IMR-90 (cell line): ENCODE results near the gene RASAL1. TPM values are rescaled to one million over a fixed set of nuclear protein-coding genes. Genes with fewer than 3 reads are reported as not detected.

Experiments used
- ATAC-seq: fragments of 200-7000 bp; cut with Tn5 transposase; 2 replicates; pipeline ENCODE4 v1.9.1; 2020; ENCODE audit warnings: low read depth, mild to moderate bottlenecking, moderate library complexity
- BruUV-seq: library from RNA; stranded (reverse); fragments of 400-500 nt; replicated peaks from 2 replicates; lab custom pipeline; 2021; lab: Mats Ljungman, UMichigan
- CTCF ChIA-PET: fragments of 300-600 bp; formaldehyde crosslinking; extraction: SDS; loops from one replicate; lab custom pipeline; 2021; ENCODE audit warnings: antibody characterized with exemption; lab: Yijun Ruan, JAX
- POLR2A ChIA-PET: fragments of 300-600 bp; sonication (Branson Sonifier 250); formaldehyde crosslinking; loops from one replicate; lab custom pipeline; 2022; ENCODE audit warnings: antibody characterized with exemption; ENCODE audit not compliant: unreplicated experiment; lab: Charles Lee
- DNase-seq: peaks from one replicate; pipeline ENCODE4 v3.0.0; 2013
- H2AFZ ChIP-seq: replicated peaks from 2 replicates; pipeline ENCODE3; 2013; ENCODE audit warnings: low read length, mild to moderate bottlenecking; ENCODE audit not compliant: poor library complexity
- H2AK5ac ChIP-seq: 2 replicates; pipeline ENCODE4 v1.6.1; 2013; ENCODE audit warnings: low read depth, low read length, inconsistent platforms
- H2AK9ac ChIP-seq: replicated peaks from 2 replicates; pipeline ENCODE3; 2013; ENCODE audit warnings: mild to moderate bottlenecking, low read depth, low read length, moderate library complexity; ENCODE audit not compliant: poor library complexity
- H2BK120ac ChIP-seq: 2 replicates; pipeline ENCODE4 v1.6.1; 2013; ENCODE audit warnings: low read depth, low read length, inconsistent platforms
- H2BK15ac ChIP-seq: 3 replicates; pipeline ENCODE4 v1.6.1; 2013; ENCODE audit warnings: low read depth, low read length, inconsistent platforms
- H2BK20ac ChIP-seq: 2 replicates; pipeline ENCODE4 v1.6.1; 2013; ENCODE audit warnings: low read depth, mild to moderate bottlenecking, inconsistent platforms, low read length, moderate library complexity
- H2BK5ac ChIP-seq: 2 replicates; pipeline ENCODE4 v1.6.1; 2013; ENCODE audit warnings: mild to moderate bottlenecking, low read depth, low read length, inconsistent platforms; ENCODE audit not compliant: poor library complexity, severe bottlenecking
- H3K14ac ChIP-seq: replicated peaks from 2 replicates; pipeline ENCODE4 v1.6.1; 2013; ENCODE audit warnings: low read depth, low read length, inconsistent platforms
- H3K18ac ChIP-seq: 2 replicates; pipeline ENCODE4 v1.6.1; 2013; ENCODE audit warnings: low read depth, low read length, control low read depth
- H3K23ac ChIP-seq: 2 replicates; pipeline ENCODE4 v1.6.1; 2013; ENCODE audit warnings: low read depth, low read length, inconsistent platforms
- H3K27ac ChIP-seq: 2 replicates; pipeline ENCODE4 v1.5.1; 2013; ENCODE audit warnings: mild to moderate bottlenecking, control low read depth, low read length; ENCODE audit not compliant: insufficient read depth
- H3K27me3 ChIP-seq: 2 replicates; pipeline ENCODE4 v1.6.1; 2013; ENCODE audit warnings: low read length; ENCODE audit not compliant: control insufficient read depth, insufficient read depth
- H3K36me3 ChIP-seq: 2 replicates; pipeline ENCODE4 v1.6.1; 2013; ENCODE audit warnings: low read length, mixed read lengths; ENCODE audit not compliant: control insufficient read depth, insufficient read depth
- H3K4ac ChIP-seq: 2 replicates; pipeline ENCODE4 v1.6.1; 2013; ENCODE audit warnings: low read depth, low read length, inconsistent platforms
- H3K4me1 ChIP-seq: 2 replicates; pipeline ENCODE4 v1.6.1; 2013; ENCODE audit warnings: low read length, mixed read lengths; ENCODE audit not compliant: control insufficient read depth, insufficient read depth
- H3K4me2 ChIP-seq: 2 replicates; pipeline ENCODE4 v1.6.1; 2013; ENCODE audit warnings: low read depth, mild to moderate bottlenecking, control low read depth, low read length, moderate library complexity
- H3K4me3 ChIP-seq: 2 replicates; pipeline ENCODE4 v1.5.1; 2013; ENCODE audit warnings: low read depth, mild to moderate bottlenecking, control low read depth, low read length, moderate library complexity; ENCODE audit not compliant: insufficient read depth
- H3K56ac ChIP-seq: 2 replicates; pipeline ENCODE4 v1.6.1; 2013; ENCODE audit warnings: low read length, inconsistent platforms; ENCODE audit not compliant: insufficient read depth; ENCODE audit errors: extremely low read depth
- H3K79me1 ChIP-seq, 2 experiments: 2 replicates each; pipeline ENCODE4 v1.6.1; 2013; ENCODE audit warnings: low read length in 2 of 2, inconsistent platforms in 1 of 2, low read depth in 1 of 2
- H3K9ac ChIP-seq: 2 replicates; pipeline ENCODE4 v1.6.1; 2013; ENCODE audit warnings: low read depth, low read length, control low read depth
- H3K9me1 ChIP-seq: 2 replicates; pipeline ENCODE4 v1.6.1; 2013; ENCODE audit warnings: low read length, inconsistent platforms; ENCODE audit not compliant: insufficient read depth
- H3K9me3 ChIP-seq: 2 replicates; pipeline ENCODE4 v1.6.1; 2013; ENCODE audit warnings: low read length; ENCODE audit not compliant: control insufficient read depth, insufficient read depth
- H4K20me1 ChIP-seq: 2 replicates; pipeline ENCODE4 v1.6.1; 2013; ENCODE audit warnings: low read length, inconsistent platforms; ENCODE audit not compliant: insufficient read depth
- H4K5ac ChIP-seq: 2 replicates; pipeline ENCODE4 v1.6.1; 2013; ENCODE audit warnings: mild to moderate bottlenecking, low read depth, low read length, control low read depth
- H4K8ac ChIP-seq, 2 experiments: 2 replicates each; pipeline ENCODE4 v1.6.1; 2013; ENCODE audit warnings: low read depth in 2 of 2, low read length in 2 of 2, control low read depth in 1 of 2, inconsistent platforms in 1 of 2
- H4K91ac ChIP-seq: 2 replicates; pipeline ENCODE4 v1.6.1; 2013; ENCODE audit warnings: low read depth, low read length, inconsistent platforms; ENCODE audit not compliant: insufficient read depth
- BHLHE40 ChIP-seq: fragments of 150-350 bp; IDR thresholded peaks from 2 replicates; pipeline ENCODE4 v1.6.1; 2016; ENCODE audit warnings: mild to moderate bottlenecking, low read depth, low read length
- FOS ChIP-seq: fragments of 150-350 bp; IDR thresholded peaks from 2 replicates; pipeline ENCODE4 v1.6.1; 2016; ENCODE audit warnings: low read depth, low read length
- MAZ ChIP-seq: IDR thresholded peaks from 2 replicates; pipeline ENCODE4 v1.6.1; 2012; ENCODE audit warnings: low read depth, mild to moderate bottlenecking, low read length, improper control_type of control experiment, moderate library complexity, borderline replicate concordance
- RCOR1 ChIP-seq: IDR thresholded peaks from 2 replicates; pipeline ENCODE4 v1.6.1; 2012; ENCODE audit warnings: mild to moderate bottlenecking, low read length, improper control_type of control experiment; ENCODE audit not compliant: insufficient replicate concordance
- SMC3 ChIP-seq: fragments of 150-350 bp; IDR thresholded peaks from 2 replicates; pipeline ENCODE4 v1.6.1; 2016; ENCODE audit warnings: low read depth, mild to moderate bottlenecking, antibody characterized with exemption, low read length, moderate library complexity
- WGBS, 2 experiments: methylation state at CpG; one replicate each; pipeline versions ENCODE4 v1.1.5 to v1.1.7; 2013; ENCODE audit warnings: missing lambda C conversion rate in 2 of 2; ENCODE audit not compliant: insufficient read length in 1 of 2; ENCODE audit errors: extremely low coverage in 2 of 2; 5-methylcytosine and 5-hydroxymethylcytosine counted together
- dilution Hi-C: fragments of 300-500 bp; cut with HindIII; formaldehyde crosslinking; loops from one replicate; pipeline ENCODE4 v1.14.3; 2018; ENCODE audit warnings: low sequenced_read_pairs; ENCODE audit not compliant: unreplicated experiment
- in situ Hi-C: fragments of 300-500 bp; cut with MboI; formaldehyde crosslinking; loops from 3 replicates; pipeline ENCODE4 v1.14.3; 2019; ENCODE audit warnings: low sequenced_read_pairs, inconsistent platforms, mixed read lengths
- intact Hi-C: fragments of 100-400 bp; cut with micrococcal nuclease; formaldehyde crosslinking; loops from 2 replicates; pipeline ENCODE4 v1.10.0; 2022
- polyA plus RNA-seq, 3 experiments: library from polyadenylated mRNA; depleted of rRNA; stranded (reverse); fragments of >200 nt; gene quantifications; 2 replicates each; pipeline ENCODE4 v1.2.3, GENCODE V29; 2012; ENCODE audit warnings: low replicate concordance in 1 of 3
- total RNA-seq: library from RNA; depleted of rRNA; stranded (reverse); fragments of >200 nt; gene quantifications from 2 replicates; pipeline ENCODE4 v1.2.3, GENCODE V29; 2012
- TF ChIP-seq, protein P1 (sequence below): fragments of 150-350 bp; IDR thresholded peaks from 2 replicates; pipeline ENCODE4 v1.6.1; 2016; ENCODE audit warnings: low read depth, mild to moderate bottlenecking, low read length, moderate library complexity, borderline replicate concordance

RASAL1 gene
- total and polyA plus RNA-seq, 2 of the 4 experiments (the other 2 are of a cell fraction): not detected

DNA sequence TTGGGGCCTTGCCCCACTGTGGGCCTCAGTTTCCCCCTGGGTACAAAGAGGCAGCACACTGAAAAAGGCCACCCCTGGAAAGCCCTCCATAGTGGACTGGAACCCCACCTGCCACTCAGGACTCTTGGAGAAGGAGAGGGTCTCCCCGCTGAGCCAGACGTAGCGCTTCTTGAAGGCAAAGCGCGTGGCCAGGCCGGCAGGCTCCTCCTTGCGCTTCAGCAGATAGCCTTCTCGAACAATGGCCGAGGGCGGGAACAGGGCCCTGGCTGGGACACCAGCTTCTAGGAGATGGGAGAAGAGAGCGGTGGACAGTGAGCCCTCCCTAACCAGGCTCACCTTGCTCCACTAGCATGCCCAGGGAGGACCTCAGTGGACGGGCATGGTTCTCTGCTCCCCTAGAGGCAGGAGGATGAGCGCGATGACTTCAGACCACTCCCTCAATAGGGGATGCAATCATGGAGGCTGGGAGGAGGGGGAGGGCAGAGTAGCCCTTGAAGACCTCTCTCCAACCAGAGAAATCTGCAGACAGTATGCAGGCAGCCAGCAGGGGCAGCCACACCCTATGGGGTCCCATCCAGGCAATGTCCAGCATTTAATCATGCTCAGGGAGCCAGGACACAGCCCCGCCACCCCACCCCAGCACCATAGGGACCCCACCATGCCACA, 29.8 kb downstream of the RASAL1 start:
- DNase-seq: no peak
- no peaks in the 10 kb centered on the region for H4K20me1 ChIP-seq

More for the DNA sequence above, 29.8 kb downstream of the RASAL1 start:
- no peak for ATAC-seq
- H3K27me3 ChIP-seq: peaks cover 5% of the 10 kb centered on the region; the same call in 1 of the 2 replicates
- H3K4me1 ChIP-seq: no peaks in the 10 kb centered on the region
- CTCF ChIA-PET: no interaction called here
- H2AK5ac ChIP-seq: no peak overlapping the region
- H3K9me1 ChIP-seq: no peaks in the 10 kb centered on the region
- no peak overlapping the region for H3K27ac ChIP-seq
- TF ChIP-seq BHLHE40 (no peak), SMC3 (no peak), RCOR1 (no peak), MAZ (no peak), FOS (no peak)
- TF ChIP-seq, protein P1, sequence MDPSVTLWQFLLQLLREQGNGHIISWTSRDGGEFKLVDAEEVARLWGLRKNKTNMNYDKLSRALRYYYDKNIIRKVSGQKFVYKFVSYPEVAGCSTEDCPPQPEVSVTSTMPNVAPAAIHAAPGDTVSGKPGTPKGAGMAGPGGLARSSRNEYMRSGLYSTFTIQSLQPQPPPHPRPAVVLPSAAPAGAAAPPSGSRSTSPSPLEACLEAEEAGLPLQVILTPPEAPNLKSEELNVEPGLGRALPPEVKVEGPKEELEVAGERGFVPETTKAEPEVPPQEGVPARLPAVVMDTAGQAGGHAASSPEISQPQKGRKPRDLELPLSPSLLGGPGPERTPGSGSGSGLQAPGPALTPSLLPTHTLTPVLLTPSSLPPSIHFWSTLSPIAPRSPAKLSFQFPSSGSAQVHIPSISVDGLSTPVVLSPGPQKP: no peak
- no peaks in the 10 kb centered on the region for H3K36me3 ChIP-seq
- intact Hi-C loops (no loop called here), in situ Hi-C loops (no loop called here), dilution Hi-C loops (no loop called here)
- no peaks in the 10 kb centered on the region for H3K9me3 ChIP-seq
- H2AK9ac ChIP-seq: no peak overlapping the region
- no peak overlapping the region for H3K18ac ChIP-seq
- no peak overlapping the region for H3K23ac ChIP-seq
- H3K79me1 ChIP-seq: no peaks in the 10 kb centered on the region
- H2BK15ac ChIP-seq: no peak overlapping the region
- no peak overlapping the region for H3K4me2 ChIP-seq
- no peak overlapping the region for H4K91ac ChIP-seq
- no peak overlapping the region for H2BK5ac ChIP-seq
- no peak overlapping the region for H4K8ac ChIP-seq
- BruUV-seq: no TSS peak
- H3K4ac ChIP-seq: no peak overlapping the region
- H3K56ac ChIP-seq: no peak overlapping the region
- H2BK120ac ChIP-seq: no peak overlapping the region
- H3K9ac ChIP-seq: no peak overlapping the region
- no peak overlapping the region for H3K4me3 ChIP-seq
- no peak overlapping the region for H2AFZ ChIP-seq
- WGBS, 2 experiments: 86% methylated on average over 1 of the region's 15 CpGs; no CpG with 5 or more reads in 1 of the 2 experiments
- H4K5ac ChIP-seq: no peak overlapping the region
- POLR2A ChIA-PET: no interaction called here
- no peak overlapping the region for H3K14ac ChIP-seq
- no peak overlapping the region for H2BK20ac ChIP-seq
